ENCODE measurements around the gene MT1E. TPM values are rescaled to one million over a fixed set of nuclear protein-coding genes. Genes with fewer than 3 reads are reported as not detected.
A peak's percentile ranks its signal among the peaks of the same experiment; 100 is the strongest.
"Not testable (repeated sequence)": the region's sequence is repeated elsewhere in the genome, so short reads cannot be mapped to it uniquely, and the experiment has no call there.

Gene MT1E
- total RNA-seq, 1 experiment from 2014 or later, result 25.9 TPM

GRCh38 chr16:56673921-56674320 lies 48.3 kb downstream of the MT1E start:
- Histone ChIP-seq H3K56ac (ENCODE audit: insufficient read length, low read depth, low read length) (no peak overlapping the region), H2BK20ac (ENCODE audit: low read depth, low read length, poor library complexity, severe bottlenecking) (no peak overlapping the region), H4K5ac (ENCODE audit: insufficient read length, low read depth, low read length) (no peak overlapping the region), H3K27me3 (ENCODE audit: insufficient read depth, low read length) (peaks cover 21% of the 10 kb centered on the region), H3K4ac (ENCODE audit: low read depth, low read length) (no peak overlapping the region), H3K79me1 (ENCODE audit: insufficient read depth, low read depth, low read length, poor library complexity, severe bottlenecking) (no peaks in the 10 kb centered on the region), H2BK120ac (ENCODE audit: low read depth, low read length, poor library complexity, severe bottlenecking) (no peak overlapping the region), H2AK5ac (ENCODE audit: insufficient read length, low read length) (no peak overlapping the region), H3K4me1 (ENCODE audit: insufficient read depth, low read length) (0 out of 2 replicates have a peak, but pooled peaks cover 2% of the 10 kb centered on the region), H2BK15ac (ENCODE audit: low read depth, low read length) (no peak overlapping the region), H3K4me2 (ENCODE audit: insufficient read depth, insufficient read length, low read length) (no peak overlapping the region), H4K20me1 (ENCODE audit: control insufficient read depth, insufficient read depth, insufficient read length) (no peaks in the 10 kb centered on the region), H3K79me2 (ENCODE audit: insufficient read depth, low read length) (no peaks in the 10 kb centered on the region), H2AFZ (ENCODE audit: low read length) (no peak overlapping the region), H3K23me2 (ENCODE audit: insufficient read length, low read depth, low read length, poor library complexity, severe bottlenecking) (peaks cover 11% of the 10 kb centered on the region), H3K9ac (ENCODE audit: extremely low read depth, insufficient read length, low read length) (no peak overlapping the region), H2BK12ac (ENCODE audit: insufficient read length, low read depth, low read length) (no peak overlapping the region), H3K27ac (ENCODE audit: insufficient read length, low read depth, low read length) (no peak overlapping the region), H2BK5ac (ENCODE audit: insufficient read length, low read length) (no peak overlapping the region), H3K18ac (ENCODE audit: insufficient read length, low read depth, low read length) (no peak overlapping the region), H3K14ac (ENCODE audit: insufficient read depth, low read length) (no peak overlapping the region), H3K23ac (ENCODE audit: insufficient read length, low read depth, low read length) (no peak overlapping the region), H4K8ac (replicated peaks; ENCODE audit: insufficient read length, low read depth, low read length) (no peak overlapping the region), H3T11ph (ENCODE audit: low read length) (no peak overlapping the region), H3K9me3 (ENCODE audit: control insufficient read depth, low read depth, low read length) (no peaks in the 10 kb centered on the region), H4K91ac (ENCODE audit: insufficient read length, low read depth, low read length) (no peak overlapping the region)
- peaks cover 63% of the 10 kb centered on the region for H3K27me3 Mint-ChIP-seq (ENCODE audit: low read depth)
- peak overlapping the region in 1 of 2 experiments; percentile 43; a peak in 1 of 5 replicates for H3K4me3 Mint-ChIP-seq
- peak; percentile 67 for DNase-seq
- WGBS (ENCODE audit: extremely low coverage, insufficient read length, low lambda C conversion rate), result no CpG with 5 or more reads among the region's 12 CpGs
- peak overlapping the region in 1 of 3 experiments; percentile 42; a peak in 3 of 7 replicates for H3K27ac Mint-ChIP-seq
- TF ChIP-seq CTCF (conservative IDR thresholded peaks at IDR 0.05), result peak; percentile 77
- no peaks in the 10 kb centered on the region; a peak in 1 of 5 replicates for H3K9me3 Mint-ChIP-seq
- no peaks in the 10 kb centered on the region for H3K36me3 Mint-ChIP-seq (ENCODE audit: insufficient read depth in 1 of 3, low read depth in 3 of 3)
- peaks cover 28 to 44% of the 10 kb centered on the region in 2 experiments for H3K4me1 Mint-ChIP-seq

DNA sequence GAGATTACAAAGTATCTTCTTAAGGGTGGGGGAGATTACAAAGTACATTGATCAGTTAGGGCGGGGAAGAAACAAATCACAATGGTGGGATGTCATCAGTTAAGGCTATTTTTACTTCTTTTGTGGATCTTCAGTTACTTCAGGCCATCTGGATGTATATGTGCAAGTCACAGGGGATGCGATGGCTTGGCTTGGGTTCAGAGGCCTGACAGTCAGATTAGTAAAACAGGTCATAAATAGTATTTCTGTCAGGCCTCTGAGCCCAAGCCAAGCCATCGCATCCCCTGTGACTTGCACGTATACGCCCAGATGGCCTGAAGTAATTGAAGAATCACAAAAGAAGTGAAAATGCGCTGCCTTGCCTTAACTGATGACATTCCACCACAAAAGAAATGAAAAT lies 49.0 kb downstream of the MT1E start:
- H3K4me1 ChIP-seq (ENCODE audit: insufficient read depth, low read length); H3K9ac ChIP-seq (ENCODE audit: extremely low read depth, insufficient read length, low read length); H3K4me2 ChIP-seq (ENCODE audit: insufficient read depth, insufficient read length, low read length); H3K79me2 ChIP-seq (ENCODE audit: insufficient read depth, low read length); H2AK5ac ChIP-seq (ENCODE audit: insufficient read length, low read length); H4K8ac ChIP-seq (replicated peaks; ENCODE audit: insufficient read length, low read depth, low read length); H3K23ac ChIP-seq (ENCODE audit: insufficient read length, low read depth, low read length); H4K20me1 ChIP-seq (ENCODE audit: control insufficient read depth, insufficient read depth, insufficient read length); H4K5ac ChIP-seq (ENCODE audit: insufficient read length, low read depth, low read length); H3K27ac ChIP-seq (ENCODE audit: insufficient read length, low read depth, low read length); H2BK120ac ChIP-seq (ENCODE audit: low read depth, low read length, poor library complexity, severe bottlenecking); H3K79me1 ChIP-seq (ENCODE audit: insufficient read depth, low read depth, low read length, poor library complexity, severe bottlenecking); H2BK15ac ChIP-seq (ENCODE audit: low read depth, low read length); H2BK12ac ChIP-seq (ENCODE audit: insufficient read length, low read depth, low read length); H3K9me3 ChIP-seq (ENCODE audit: control insufficient read depth, low read depth, low read length); H2BK5ac ChIP-seq (ENCODE audit: insufficient read length, low read length); H2BK20ac ChIP-seq (ENCODE audit: low read depth, low read length, poor library complexity, severe bottlenecking); H3K18ac ChIP-seq (ENCODE audit: insufficient read length, low read depth, low read length); H2AFZ ChIP-seq (ENCODE audit: low read length); H3T11ph ChIP-seq (ENCODE audit: low read length); DNase-seq; H3K14ac ChIP-seq (ENCODE audit: insufficient read depth, low read length); H3K56ac ChIP-seq (ENCODE audit: insufficient read length, low read depth, low read length); H4K91ac ChIP-seq (ENCODE audit: insufficient read length, low read depth, low read length); H3K36me3 Mint-ChIP-seq (ENCODE audit: insufficient read depth in 1 of 3, low read depth in 3 of 3); H3K9me3 Mint-ChIP-seq; H3K4ac ChIP-seq (ENCODE audit: low read depth, low read length): not testable (repeated sequence)
- H3K4me3 Mint-ChIP-seq, result peak overlapping the region in 1 of 2 experiments; percentile 43; a peak in 2 of 5 replicates
- peaks cover 11% of the 10 kb centered on the region for H3K23me2 ChIP-seq (ENCODE audit: insufficient read length, low read depth, low read length, poor library complexity, severe bottlenecking)
- no CpG with 5 or more reads among the region's 6 CpGs for WGBS (ENCODE audit: extremely low coverage, insufficient read length, low lambda C conversion rate)
- peaks cover 57% of the 10 kb centered on the region for H3K27me3 Mint-ChIP-seq (ENCODE audit: low read depth)
- H3K27me3 ChIP-seq (ENCODE audit: insufficient read depth, low read length), result peaks cover 15% of the 10 kb centered on the region
- H3K4me1 Mint-ChIP-seq, result peaks cover 28 to 39% of the 10 kb centered on the region in 2 experiments
- H3K27ac Mint-ChIP-seq, result peak overlapping the region in 1 of 3 experiments; percentile 42; a peak in 3 of 7 replicates

Measured in H9 (cell line).